ENCODE measurements around the gene ATG7.

The ATG7 gene

DNA sequence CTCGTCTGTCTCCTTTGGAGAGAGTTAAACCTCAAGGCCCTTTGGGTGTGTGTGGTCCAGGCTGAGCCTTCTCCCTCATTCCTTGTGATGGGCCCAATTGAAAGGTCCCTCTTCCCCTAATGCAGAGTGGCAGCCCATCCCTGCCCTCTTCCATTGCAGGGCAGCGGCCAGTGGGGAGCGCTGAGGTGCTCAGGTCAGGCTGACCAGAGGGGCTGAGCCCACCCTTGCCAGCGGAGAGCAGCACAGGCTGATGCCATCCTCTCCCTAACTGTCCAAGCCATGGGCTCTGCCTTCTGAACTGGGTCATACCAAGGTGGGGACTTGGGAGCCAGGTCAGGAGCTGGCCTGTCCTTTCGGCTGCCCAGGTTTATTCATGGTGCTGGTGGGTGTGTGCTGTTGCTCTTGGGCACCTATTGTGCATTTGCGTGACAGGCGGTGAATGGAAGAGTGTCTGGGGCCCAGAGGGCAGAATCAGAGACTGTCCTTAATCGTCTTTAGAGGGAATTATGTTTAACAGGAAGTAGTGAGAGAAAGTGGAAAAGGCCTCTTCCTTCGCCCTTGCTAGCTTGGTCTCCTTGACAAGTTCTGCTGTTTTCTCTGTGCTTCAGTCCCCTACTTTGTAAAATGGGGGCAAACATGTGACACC, 274.6 kb downstream of the ATG7 start:
- Histone ChIP-seq H3K27me3 (ENCODE audit: insufficient read depth, low read length) (no peaks in the 10 kb centered on the region), H3K9me3 (ENCODE audit: insufficient read depth, low read depth, low read length) (no peaks in the 10 kb centered on the region), H3K9ac (ENCODE audit: low read depth, low read length) (no peak overlapping the region), H3K36me3 (ENCODE audit: insufficient read depth, low read depth, low read length) (no peaks in the 10 kb centered on the region), H3K27ac (ENCODE audit: low read length) (no peak overlapping the region), H3K4me3 (ENCODE audit: low read length) (no peak overlapping the region), H3K4me1 (ENCODE audit: insufficient read depth, low read length) (no peaks in the 10 kb centered on the region)

DNA sequence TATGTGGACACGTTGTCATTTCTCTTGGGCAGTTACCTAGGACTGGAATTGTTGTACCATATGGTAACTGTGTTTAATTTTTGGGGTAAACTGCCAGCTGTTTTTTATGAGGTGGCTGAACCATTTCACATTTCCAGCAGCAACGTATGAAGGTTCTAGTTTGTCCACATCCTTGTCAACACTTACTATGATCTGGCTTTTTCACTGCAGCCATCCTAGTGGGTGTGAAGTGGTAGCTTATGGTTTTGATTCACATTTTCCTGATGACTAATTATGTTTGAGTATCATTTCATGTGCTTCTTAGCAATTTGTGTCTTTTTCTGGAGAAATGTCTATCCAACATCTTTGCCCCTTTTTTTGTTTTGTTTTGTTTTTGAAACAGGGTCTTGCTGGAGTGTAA, 275.3 kb downstream of the ATG7 start:
- no peaks in the 10 kb centered on the region for H3K36me3 ChIP-seq (ENCODE audit: insufficient read depth, low read depth, low read length)
- no peaks in the 10 kb centered on the region for H3K9me3 ChIP-seq (ENCODE audit: insufficient read depth, low read depth, low read length)
- H3K4me1 ChIP-seq (ENCODE audit: insufficient read depth, low read length): no peaks in the 10 kb centered on the region
- no peak overlapping the region for H3K4me3 ChIP-seq (ENCODE audit: low read length)
- H3K27ac ChIP-seq (ENCODE audit: low read length): no peak overlapping the region
- no peak overlapping the region for H3K9ac ChIP-seq (ENCODE audit: low read depth, low read length)
- no peaks in the 10 kb centered on the region for H3K27me3 ChIP-seq (ENCODE audit: insufficient read depth, low read length)

DNA sequence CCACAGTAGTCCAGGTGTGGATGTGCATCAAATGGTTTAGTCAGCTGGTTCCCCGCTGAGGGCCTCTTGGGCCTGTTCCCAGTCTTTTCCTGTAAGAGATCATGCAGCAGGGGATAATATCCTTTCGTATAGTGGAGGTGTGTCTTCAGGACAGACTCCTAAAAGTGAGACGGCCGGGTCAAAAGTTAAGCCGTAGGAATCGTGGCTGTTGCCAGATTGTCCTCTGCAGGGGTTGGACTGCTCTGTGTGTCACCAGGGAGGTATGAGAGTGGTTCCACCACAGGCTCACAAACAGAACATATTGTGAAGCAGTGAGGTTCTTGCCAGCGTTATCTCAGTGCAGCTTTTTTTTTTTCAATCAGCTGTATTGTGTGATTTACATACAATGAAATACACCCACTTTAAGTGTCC, 276.5 kb downstream of the ATG7 start:
- Histone ChIP-seq H3K9ac (ENCODE audit: low read depth, low read length) (no peak overlapping the region), H3K4me3 (ENCODE audit: low read length) (no peak overlapping the region), H3K9me3 (ENCODE audit: insufficient read depth, low read depth, low read length) (no peaks in the 10 kb centered on the region), H3K4me1 (ENCODE audit: insufficient read depth, low read length) (no peaks in the 10 kb centered on the region), H3K27ac (ENCODE audit: low read length) (no peak overlapping the region), H3K36me3 (ENCODE audit: insufficient read depth, low read depth, low read length) (no peaks in the 10 kb centered on the region), H3K27me3 (ENCODE audit: insufficient read depth, low read length) (no peaks in the 10 kb centered on the region)

DNA sequence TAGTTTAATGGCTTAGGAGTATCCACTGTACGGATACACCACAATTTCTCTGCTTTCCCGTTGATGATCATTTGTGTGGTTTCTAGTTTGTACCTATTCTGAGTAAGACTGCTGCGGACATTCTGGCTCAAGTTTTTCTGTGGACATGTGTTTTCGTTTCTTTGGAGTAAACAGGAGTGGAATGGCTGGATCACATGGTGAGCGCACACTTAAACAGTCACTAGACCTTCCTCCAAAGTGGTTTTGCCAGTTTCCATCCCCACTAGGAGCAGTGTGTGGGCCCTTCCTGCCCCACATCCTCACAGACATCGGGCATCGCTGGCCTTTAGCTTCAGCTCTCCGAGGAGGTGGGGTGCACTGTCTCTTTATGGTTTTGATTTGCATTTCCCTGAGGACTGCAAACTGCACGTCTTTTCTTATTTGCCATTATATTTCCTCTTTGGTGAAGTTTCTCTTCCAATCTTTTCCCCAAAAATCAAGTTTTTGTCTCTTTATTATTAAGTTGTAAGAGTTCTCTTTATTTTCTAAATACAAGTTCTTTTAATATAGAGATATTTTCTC, 277.5 kb downstream of the ATG7 start:
- no peak overlapping the region for H3K9ac ChIP-seq (ENCODE audit: low read depth, low read length)
- no peak overlapping the region for H3K4me3 ChIP-seq (ENCODE audit: low read length)
- no peaks in the 10 kb centered on the region for H3K27me3 ChIP-seq (ENCODE audit: insufficient read depth, low read length)

DNA sequence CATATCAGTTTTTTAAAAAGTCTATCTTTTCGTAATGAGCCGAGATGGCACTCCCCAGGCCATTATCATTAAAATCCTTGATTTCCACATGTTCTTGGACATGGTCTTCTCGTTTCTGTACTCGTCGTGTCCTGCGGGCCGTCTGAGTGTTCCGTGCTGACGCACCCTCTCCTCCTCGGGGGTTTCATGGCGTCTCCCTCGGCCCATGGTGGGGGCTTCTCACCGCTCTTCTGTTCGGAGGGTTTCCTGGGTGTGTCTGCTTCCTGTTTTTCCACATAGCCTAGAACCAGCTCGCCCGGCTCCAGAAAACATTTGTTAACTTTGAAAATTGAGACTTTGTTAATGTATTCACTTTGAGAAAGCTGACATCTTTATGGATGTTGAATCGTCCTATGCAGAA, 278.8 kb downstream of the ATG7 start:
- H3K36me3 ChIP-seq (ENCODE audit: insufficient read depth, low read depth, low read length): peaks cover 7% of the 10 kb centered on the region; the same call in 1 of the 2 replicates
- no peaks in the 10 kb centered on the region for H3K4me1 ChIP-seq (ENCODE audit: insufficient read depth, low read length)
- no peaks in the 10 kb centered on the region for H3K27me3 ChIP-seq (ENCODE audit: insufficient read depth, low read length)
- H3K27ac ChIP-seq (ENCODE audit: low read length): no peak overlapping the region
- no peak overlapping the region for H3K9ac ChIP-seq (ENCODE audit: low read depth, low read length)
- H3K4me3 ChIP-seq (ENCODE audit: low read length): no peak overlapping the region
- no peaks in the 10 kb centered on the region for H3K9me3 ChIP-seq (ENCODE audit: insufficient read depth, low read depth, low read length)

More for the DNA sequence above, 277.5 kb downstream of the ATG7 start:
- Histone ChIP-seq H3K27ac (ENCODE audit: low read length) (no peak overlapping the region), H3K9me3 (ENCODE audit: insufficient read depth, low read depth, low read length) (no peaks in the 10 kb centered on the region), H3K36me3 (ENCODE audit: insufficient read depth, low read depth, low read length) (no peaks in the 10 kb centered on the region), H3K4me1 (ENCODE audit: insufficient read depth, low read length) (no peaks in the 10 kb centered on the region)

DNA sequence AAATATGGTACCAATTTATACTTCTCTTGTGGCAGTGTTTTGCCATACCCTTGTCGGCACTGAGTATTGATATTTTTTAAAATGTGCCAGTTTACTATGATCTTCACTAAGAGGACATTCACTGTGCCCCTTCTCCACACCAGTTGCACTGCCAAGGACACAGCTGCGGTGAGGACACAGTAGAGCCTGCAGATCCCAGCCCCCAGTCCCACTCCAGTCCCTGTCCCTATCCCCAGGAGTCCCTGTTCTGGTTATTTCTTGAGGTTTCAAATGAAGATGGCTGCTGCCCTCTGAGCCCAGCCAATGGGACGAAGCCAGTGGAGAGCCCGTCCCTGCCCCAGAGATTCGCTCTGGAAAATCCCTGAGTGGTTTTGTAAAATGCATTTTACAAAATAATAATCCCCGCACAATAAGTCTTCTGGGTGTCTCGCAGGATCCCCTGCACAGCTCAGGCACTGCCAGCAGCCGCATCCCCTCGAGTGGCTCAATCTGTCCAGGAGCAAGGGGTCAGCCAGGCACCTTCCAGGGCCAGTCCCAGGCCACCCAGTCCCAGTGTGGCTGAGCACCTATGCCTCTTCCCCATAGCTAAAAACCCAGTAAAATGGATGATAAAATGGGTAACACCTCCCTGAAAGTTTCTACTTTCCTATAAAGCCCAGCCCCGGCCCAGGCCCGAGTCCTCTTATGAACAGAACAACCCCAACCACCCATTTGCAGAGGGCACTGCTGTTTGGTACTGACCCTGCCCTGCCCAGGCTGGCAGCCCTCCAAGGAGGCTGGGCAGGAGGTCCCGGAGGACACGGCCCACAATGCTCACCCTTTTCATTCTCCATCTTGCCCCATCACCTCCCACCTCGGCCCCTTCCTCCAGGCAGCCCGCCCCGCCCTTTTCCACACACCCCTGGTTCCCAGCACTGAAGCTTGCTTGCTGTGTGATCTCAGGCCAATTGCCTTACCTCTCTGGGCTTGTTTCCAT, 280.4 kb downstream of the ATG7 start:
- Histone ChIP-seq H3K9ac (ENCODE audit: low read depth, low read length) (no peak overlapping the region), H3K36me3 (ENCODE audit: insufficient read depth, low read depth, low read length) (peaks cover 13% of the 10 kb centered on the region), H3K27me3 (ENCODE audit: insufficient read depth, low read length) (no peaks in the 10 kb centered on the region), H3K4me1 (ENCODE audit: insufficient read depth, low read length) (no peaks in the 10 kb centered on the region), H3K27ac (ENCODE audit: low read length) (no peak overlapping the region), H3K9me3 (ENCODE audit: insufficient read depth, low read depth, low read length) (no peaks in the 10 kb centered on the region), H3K4me3 (ENCODE audit: low read length) (no peak overlapping the region)

DNA sequence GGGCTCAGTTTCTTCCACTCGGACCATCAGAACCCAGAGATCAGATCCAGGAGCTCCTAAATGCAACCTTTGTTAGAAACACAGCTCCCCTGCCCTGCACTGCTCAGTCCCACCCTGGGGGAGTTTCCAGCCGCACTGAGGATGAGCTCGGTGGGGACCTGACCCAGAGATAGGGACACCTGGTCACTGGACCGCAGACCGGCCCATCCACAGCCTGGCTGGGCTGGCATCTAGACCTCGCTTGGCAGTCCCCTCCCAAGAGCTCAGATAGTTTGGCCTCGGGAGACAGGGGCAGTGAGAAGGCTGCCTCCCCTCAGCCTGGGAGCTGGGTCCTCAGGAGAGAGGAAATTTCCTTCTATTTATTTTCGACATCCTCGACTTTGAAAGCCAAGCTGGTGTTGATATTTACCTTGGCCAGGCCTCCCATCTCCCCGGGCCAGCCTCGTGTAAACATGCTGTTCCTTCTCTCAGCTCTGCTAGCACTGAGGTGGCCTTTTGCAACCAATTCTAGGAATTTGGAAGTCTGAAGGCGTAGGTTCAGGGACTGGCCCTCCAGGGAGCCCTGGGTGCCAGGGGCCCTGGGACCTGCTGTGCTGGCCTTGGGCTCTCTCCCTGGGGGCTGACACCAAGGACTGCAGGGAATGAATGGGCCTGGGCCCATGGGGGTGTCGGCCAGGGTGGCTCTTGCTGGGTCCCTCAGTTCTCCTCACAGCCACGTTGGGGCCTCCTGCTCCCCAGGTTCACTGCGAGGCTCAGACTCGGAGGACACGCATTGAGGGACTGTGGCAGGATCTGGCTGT, 281.4 kb downstream of the ATG7 start:
- peaks cover 21% of the 10 kb centered on the region for H3K36me3 ChIP-seq (ENCODE audit: insufficient read depth, low read depth, low read length)
- no peak overlapping the region for H3K9ac ChIP-seq (ENCODE audit: low read depth, low read length)
- H3K4me3 ChIP-seq (ENCODE audit: low read length): no peak overlapping the region
- H3K27me3 ChIP-seq (ENCODE audit: insufficient read depth, low read length): no peaks in the 10 kb centered on the region
- no peak overlapping the region for H3K27ac ChIP-seq (ENCODE audit: low read length)
- H3K4me1 ChIP-seq (ENCODE audit: insufficient read depth, low read length): no peaks in the 10 kb centered on the region
- no peaks in the 10 kb centered on the region for H3K9me3 ChIP-seq (ENCODE audit: insufficient read depth, low read depth, low read length)

DNA sequence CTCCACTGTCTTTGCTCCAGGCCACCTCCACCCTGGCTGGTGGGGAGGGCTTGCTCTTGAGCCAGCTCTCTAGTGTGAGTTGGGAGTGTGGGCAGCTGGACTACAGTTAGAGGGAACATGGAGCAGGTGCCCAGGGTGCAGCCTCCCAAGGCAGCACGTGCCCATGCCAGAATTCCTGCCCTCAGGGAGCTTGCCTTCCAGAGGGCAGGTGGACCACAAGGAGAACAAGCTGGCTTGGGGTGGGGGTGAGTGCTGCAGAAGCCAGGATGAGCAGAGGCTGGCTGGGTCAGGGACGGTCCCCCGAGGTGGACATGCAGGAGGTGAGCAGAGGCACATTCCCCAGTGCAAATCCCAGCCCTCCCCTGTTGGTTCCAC, 282.0 kb downstream of the ATG7 start:
- H3K27ac ChIP-seq (ENCODE audit: low read length): no peak overlapping the region

DNA sequence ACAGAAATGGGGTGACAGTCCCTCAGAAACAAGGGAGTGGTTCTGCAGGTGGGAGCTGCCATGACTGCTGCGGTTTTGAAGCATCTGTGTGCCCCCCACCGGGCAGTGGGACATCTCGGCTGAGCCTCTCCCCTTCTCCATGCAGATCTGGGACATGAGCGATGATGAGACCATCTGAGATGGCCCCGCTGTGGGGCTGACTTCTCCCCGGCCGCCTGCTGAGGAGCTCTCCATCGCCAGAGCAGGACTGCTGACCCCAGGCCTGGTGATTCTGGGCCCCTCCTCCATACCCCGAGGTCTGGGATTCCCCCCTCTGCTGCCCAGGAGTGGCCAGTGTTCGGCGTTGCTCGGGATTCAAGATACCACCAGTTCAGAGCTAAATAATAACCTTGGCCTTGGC, 282.5 kb downstream of the ATG7 start:
- H3K4me1 ChIP-seq (ENCODE audit: insufficient read depth, low read length): no peaks in the 10 kb centered on the region
- H3K27ac ChIP-seq (ENCODE audit: low read length): no peak overlapping the region
- peaks cover 23% of the 10 kb centered on the region for H3K36me3 ChIP-seq (ENCODE audit: insufficient read depth, low read depth, low read length)

More for the DNA sequence above, 282.0 kb downstream of the ATG7 start:
- Histone ChIP-seq H3K4me1 (ENCODE audit: insufficient read depth, low read length) (no peaks in the 10 kb centered on the region), H3K36me3 (ENCODE audit: insufficient read depth, low read depth, low read length) (peaks cover 23% of the 10 kb centered on the region), H3K27me3 (ENCODE audit: insufficient read depth, low read length) (no peaks in the 10 kb centered on the region), H3K4me3 (ENCODE audit: low read length) (no peak overlapping the region), H3K9ac (ENCODE audit: low read depth, low read length) (no peak overlapping the region), H3K9me3 (ENCODE audit: insufficient read depth, low read depth, low read length) (no peaks in the 10 kb centered on the region)

DNA sequence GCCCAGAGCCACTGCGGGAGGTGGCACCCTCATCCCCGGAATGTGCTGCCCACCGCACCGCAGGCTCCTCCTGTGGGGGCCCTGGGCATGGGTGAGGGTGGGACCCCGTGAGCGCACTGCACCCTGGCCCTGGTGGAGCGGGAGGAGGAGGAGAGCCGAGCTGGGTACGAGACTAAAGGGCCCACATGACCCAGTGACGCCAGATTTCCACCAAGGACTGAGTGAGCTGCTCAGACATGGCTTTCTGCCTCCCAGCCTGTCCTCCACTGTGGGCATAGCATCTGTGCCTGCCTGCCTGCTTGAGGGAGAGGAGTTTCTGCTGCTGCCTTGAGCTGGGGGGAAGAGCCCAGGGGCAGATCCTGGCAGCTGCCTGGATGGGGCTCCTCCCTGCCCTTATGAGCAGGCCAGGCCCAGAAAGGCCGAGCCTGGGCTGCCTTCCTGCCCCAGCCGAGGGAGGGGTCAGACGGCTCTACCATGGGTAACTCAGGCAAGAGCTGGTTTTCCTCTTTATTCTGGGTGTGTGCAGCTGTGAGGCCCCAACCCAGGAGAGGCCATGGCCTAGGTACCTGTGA, 283.1 kb downstream of the ATG7 start:
- Histone ChIP-seq H3K4me3 (ENCODE audit: low read length) (no peak overlapping the region), H3K9ac (ENCODE audit: low read depth, low read length) (no peak overlapping the region), H3K27me3 (ENCODE audit: insufficient read depth, low read length) (no peaks in the 10 kb centered on the region), H3K36me3 (ENCODE audit: insufficient read depth, low read depth, low read length) (peaks cover 23% of the 10 kb centered on the region), H3K9me3 (ENCODE audit: insufficient read depth, low read depth, low read length) (no peaks in the 10 kb centered on the region), H3K4me1 (ENCODE audit: insufficient read depth, low read length) (no peaks in the 10 kb centered on the region), H3K27ac (ENCODE audit: low read length) (no peak overlapping the region)

More for the DNA sequence above, 282.5 kb downstream of the ATG7 start:
- H3K4me3 ChIP-seq (ENCODE audit: low read length): no peak overlapping the region
- no peaks in the 10 kb centered on the region for H3K27me3 ChIP-seq (ENCODE audit: insufficient read depth, low read length)
- no peaks in the 10 kb centered on the region for H3K9me3 ChIP-seq (ENCODE audit: insufficient read depth, low read depth, low read length)
- no peak overlapping the region for H3K9ac ChIP-seq (ENCODE audit: low read depth, low read length)
